Gastrocnemius medialis (tissue), 4 donors: ENCODE measurements around the gene SDF2.

Experiments
- POLR2A ChIP-seq, 2 donors: fragments of 450-650 bp; IDR thresholded peaks; one replicate each; pipeline ENCODE4 v1.6.1; 2017; ENCODE audit warnings: antibody characterized with exemption in 2 of 2, mild to moderate bottlenecking in 2 of 2, moderate library complexity in 2 of 2
- TF ChIP-seq, protein P1 (sequence below), 5 experiments: fragments of 450-650 bp in 3 of 5; fragments of 200-600 bp in 2 of 5; sonication (generic) in 2 of 5; IDR thresholded peaks in 4 of 5; conservative IDR thresholded peaks in 1 of 5; 1 replicate in 4 of 5; 2 replicates in 1 of 5; pipeline ENCODE4 v1.5.1; 2016 to 2019; ENCODE audit warnings: antibody characterized with exemption in 5 of 5, mild to moderate bottlenecking in 3 of 5, moderate library complexity in 3 of 5

DNA sequence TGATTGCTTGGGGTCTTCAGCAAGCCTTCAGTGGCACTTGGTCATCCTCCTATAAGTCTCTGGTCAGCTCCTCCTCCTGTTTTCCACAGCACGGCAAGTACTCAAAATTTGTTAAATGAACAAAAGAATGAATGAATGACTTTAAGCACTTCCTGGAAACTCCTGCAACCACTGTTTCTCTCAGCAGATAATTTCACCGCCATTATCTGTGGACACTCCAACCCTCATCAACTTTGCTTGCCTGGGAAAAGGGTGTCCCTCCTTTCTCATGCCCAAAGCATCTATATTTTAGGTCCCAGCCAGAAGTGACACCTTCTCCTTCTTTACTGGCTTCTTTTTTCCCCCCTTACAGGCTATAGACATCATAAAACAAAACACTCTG is 45.6 kb upstream of the SDF2 start:
- TF ChIP-seq, protein P1, sequence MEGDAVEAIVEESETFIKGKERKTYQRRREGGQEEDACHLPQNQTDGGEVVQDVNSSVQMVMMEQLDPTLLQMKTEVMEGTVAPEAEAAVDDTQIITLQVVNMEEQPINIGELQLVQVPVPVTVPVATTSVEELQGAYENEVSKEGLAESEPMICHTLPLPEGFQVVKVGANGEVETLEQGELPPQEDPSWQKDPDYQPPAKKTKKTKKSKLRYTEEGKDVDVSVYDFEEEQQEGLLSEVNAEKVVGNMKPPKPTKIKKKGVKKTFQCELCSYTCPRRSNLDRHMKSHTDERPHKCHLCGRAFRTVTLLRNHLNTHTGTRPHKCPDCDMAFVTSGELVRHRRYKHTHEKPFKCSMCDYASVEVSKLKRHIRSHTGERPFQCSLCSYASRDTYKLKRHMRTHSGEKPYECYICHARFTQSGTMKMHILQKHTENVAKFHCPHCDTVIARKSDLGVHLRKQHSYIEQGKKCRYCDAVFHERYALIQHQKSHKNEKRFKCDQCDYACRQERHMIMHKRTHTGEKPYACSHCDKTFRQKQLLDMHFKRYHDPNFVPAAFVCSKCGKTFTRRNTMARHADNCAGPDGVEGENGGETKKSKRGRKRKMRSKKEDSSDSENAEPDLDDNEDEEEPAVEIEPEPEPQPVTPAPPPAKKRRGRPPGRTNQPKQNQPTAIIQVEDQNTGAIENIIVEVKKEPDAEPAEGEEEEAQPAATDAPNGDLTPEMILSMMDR (IDR thresholded peaks at IDR 0.05 in 4 of 5, conservative IDR thresholded peaks at IDR 0.05 in 1 of 5) = no peak
- TF ChIP-seq POLR2A (IDR thresholded peaks at IDR 0.05) = no peak
